Neural crest cell (in vitro differentiated cells): ENCODE data around the gene CXCL6. TPM values are rescaled to one million over a fixed set of nuclear protein-coding genes. Genes with fewer than 3 reads are reported as not detected.
A peak's percentile ranks its signal among the peaks of the same experiment; 100 is the strongest.

Source experiments
- DNase-seq: peaks from one replicate; pipeline ENCODE4 v3.0.0; 2021; ENCODE audit warnings: low read depth, mixed read lengths, low spot score
- H3K27ac Mint-ChIP-seq: one replicate; pipeline ENCODE4 v1.8.0; 2021; ENCODE audit warnings: mild to moderate bottlenecking, mixed read lengths; ENCODE audit not compliant: unreplicated experiment
- H3K27me3 Mint-ChIP-seq: 2 replicates; pipeline ENCODE4 v1.8.0; 2021; ENCODE audit warnings: low read depth, mild to moderate bottlenecking, mixed read lengths
- H3K36me3 Mint-ChIP-seq: 2 replicates; pipeline ENCODE4 v1.8.0; 2021; ENCODE audit warnings: low read depth, mild to moderate bottlenecking, mixed read lengths
- H3K4me1 Mint-ChIP-seq: 2 replicates; pipeline ENCODE4 v1.8.0; 2021; ENCODE audit warnings: mixed read lengths
- H3K4me3 Mint-ChIP-seq: one replicate; pipeline ENCODE4 v1.8.0; 2021; ENCODE audit warnings: mild to moderate bottlenecking, mixed read lengths
- H3K9me3 Mint-ChIP-seq: 2 replicates; pipeline ENCODE4 v1.8.0; 2021; ENCODE audit warnings: mixed read lengths
- CTCF ChIP-seq: fragments of 200-600 bp; sonication (generic); conservative IDR thresholded peaks from 2 replicates; pipeline ENCODE4 v1.5.0; 2021; ENCODE audit warnings: antibody characterized with exemption, mild to moderate bottlenecking
- total RNA-seq: library from RNA; stranded (reverse); gene quantifications from 2 replicates; pipeline ENCODE4 v1.2.1, GENCODE V29; 2021

Gene CXCL6
- total RNA-seq, 1 donor from 2014 or later: not detected

- Mint-ChIP-seq H3K27ac (no peak overlapping the region), H3K9me3 (no peaks in the 10 kb centered on the region), H3K4me3 (peak overlapping the region; percentile 83), H3K4me1 (peaks cover 5% of the 10 kb centered on the region), H3K36me3 (no peaks in the 10 kb centered on the region), H3K27me3 (peaks cover 68% of the 10 kb centered on the region)
- DNase-seq: no peak
- TF ChIP-seq CTCF: no peak
These were observed 33.8 kb downstream of the CXCL6 start for GRCh38 chr4:73870260-73870659.

DNA sequence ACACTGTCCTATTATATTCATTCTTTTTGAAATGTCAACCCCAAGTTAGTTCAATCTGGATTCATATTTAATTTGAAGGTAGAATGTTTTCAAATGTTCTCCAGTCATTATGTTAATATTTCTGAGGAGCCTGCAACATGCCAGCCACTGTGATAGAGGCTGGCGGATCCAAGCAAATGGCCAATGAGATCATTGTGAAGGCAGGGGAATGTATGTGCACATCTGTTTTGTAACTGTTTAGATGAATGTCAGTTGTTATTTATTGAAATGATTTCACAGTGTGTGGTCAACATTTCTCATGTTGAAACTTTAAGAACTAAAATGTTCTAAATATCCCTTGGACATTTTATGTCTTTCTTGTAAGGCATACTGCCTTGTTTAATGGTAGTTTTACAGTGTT is 34.3 kb downstream of the CXCL6 start:
- Mint-ChIP-seq H3K4me1 (peaks cover 5% of the 10 kb centered on the region), H3K36me3 (no peaks in the 10 kb centered on the region), H3K27ac (no peak overlapping the region), H3K9me3 (no peaks in the 10 kb centered on the region), H3K27me3 (peaks cover 65% of the 10 kb centered on the region), H3K4me3 (peak overlapping the region; percentile 62)
- no peak for TF ChIP-seq CTCF
- no peak for DNase-seq

DNA sequence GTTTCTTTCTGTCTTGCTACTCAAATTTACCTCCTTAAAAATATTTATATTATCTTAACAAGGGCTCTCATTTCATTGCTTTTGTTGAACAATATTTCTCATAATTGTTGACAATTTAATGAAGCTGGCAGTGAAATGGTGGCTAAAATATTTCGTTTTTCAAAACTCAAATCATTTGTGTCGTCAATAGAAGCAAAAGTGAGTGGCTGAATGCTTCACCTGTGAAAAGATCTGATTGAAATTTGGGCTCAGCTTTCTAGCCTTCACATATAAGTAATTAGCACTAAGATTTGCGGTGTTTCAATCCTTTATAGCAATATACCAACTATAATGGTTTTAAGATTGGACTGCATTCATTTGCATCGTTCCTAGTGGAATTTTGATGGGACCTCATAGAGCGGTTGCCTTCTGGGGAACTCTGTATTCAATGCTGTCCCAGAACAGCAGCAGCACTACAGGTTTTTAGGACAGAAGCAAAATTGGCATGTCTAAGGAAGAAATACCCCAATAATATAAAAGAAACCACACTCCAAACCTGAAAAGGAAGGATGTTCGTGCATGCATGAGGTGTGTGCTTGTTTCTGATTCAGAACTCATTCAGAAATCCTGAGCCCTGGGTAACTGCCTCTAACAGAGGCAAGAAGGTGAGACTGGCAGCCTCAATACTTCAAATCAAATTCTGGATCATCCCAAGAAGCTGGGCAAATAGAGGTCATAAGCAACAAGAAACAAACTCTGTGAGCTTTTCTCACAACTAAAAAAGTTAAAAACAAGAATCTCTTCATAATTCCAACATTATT is 35.2 kb downstream of the CXCL6 start:
- Mint-ChIP-seq H3K36me3 (no peaks in the 10 kb centered on the region), H3K27me3 (peaks cover 64% of the 10 kb centered on the region), H3K4me3 (no peak overlapping the region), H3K4me1 (peaks cover 5% of the 10 kb centered on the region), H3K9me3 (no peaks in the 10 kb centered on the region), H3K27ac (no peak overlapping the region)
- no peak for TF ChIP-seq CTCF
- no peak for DNase-seq

DNA sequence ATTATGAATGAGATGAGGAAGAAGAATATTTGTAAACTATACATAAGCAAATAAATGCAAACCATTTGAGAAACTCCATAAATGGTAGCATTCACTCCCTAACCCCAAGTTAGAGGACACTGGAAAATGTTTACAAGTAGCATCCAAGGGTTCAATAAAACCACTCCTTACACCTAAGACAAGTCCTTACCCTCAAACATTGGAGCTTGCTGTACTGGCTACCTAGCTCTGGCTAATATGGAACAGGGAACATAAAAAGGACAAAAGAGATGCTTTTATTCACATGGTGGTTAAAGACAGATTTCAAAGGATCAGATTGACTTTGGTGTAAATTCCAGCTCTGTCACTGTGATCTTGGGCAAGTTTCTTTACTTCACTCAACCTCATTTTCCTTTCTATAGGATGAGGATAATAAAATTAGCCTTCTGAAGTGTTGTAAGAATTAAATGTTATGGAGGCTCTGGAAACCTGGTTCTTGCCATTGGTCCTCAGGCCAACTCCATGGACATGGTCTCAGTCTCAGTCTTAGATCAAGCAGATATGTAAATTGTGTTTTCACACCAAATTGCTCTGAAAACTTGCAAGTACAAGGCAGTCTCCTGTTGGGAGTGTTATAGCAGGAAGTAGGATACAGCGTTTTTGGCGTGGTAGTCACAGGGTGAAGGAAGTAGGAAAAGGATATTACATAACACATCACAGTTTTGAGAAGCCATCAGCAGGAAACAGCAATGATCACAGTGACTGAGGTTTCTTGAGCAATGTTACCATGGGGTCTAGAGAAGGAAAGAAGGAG is 36.0 kb downstream of the CXCL6 start:
- Mint-ChIP-seq H3K36me3 (no peaks in the 10 kb centered on the region), H3K4me1 (peaks cover 5% of the 10 kb centered on the region), H3K4me3 (no peak overlapping the region), H3K27ac (no peak overlapping the region), H3K27me3 (peaks cover 60% of the 10 kb centered on the region), H3K9me3 (no peaks in the 10 kb centered on the region)
- DNase-seq: no peak
- no peak for TF ChIP-seq CTCF

DNA sequence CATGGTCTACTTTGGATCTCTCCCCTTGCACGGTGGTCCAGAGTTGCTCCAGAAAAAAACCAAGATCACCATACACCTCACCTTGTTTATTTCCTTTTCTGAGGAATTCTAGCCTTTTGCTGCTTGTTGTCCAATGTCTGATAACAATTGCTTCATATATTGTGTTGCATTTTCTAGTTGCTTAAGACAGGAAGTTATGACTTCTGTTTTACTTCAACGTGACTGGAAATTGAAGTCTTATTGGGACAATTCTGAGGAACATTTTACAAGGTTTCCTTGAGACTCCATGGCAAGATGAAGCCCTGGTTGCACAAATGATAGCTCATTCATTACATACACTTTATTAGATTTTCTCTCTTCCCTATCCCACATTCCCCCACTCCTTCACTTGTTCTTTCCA is 37.9 kb downstream of the CXCL6 start:
- peaks cover 51% of the 10 kb centered on the region for H3K27me3 Mint-ChIP-seq
- H3K27ac Mint-ChIP-seq: no peak overlapping the region
- no peak for DNase-seq
- no peak overlapping the region for H3K4me3 Mint-ChIP-seq
- H3K9me3 Mint-ChIP-seq: no peaks in the 10 kb centered on the region
- H3K36me3 Mint-ChIP-seq: no peaks in the 10 kb centered on the region
- TF ChIP-seq CTCF: no peak
- peaks cover 5% of the 10 kb centered on the region for H3K4me1 Mint-ChIP-seq
